ENCODE measurements around the gene RSU1.

DNA sequence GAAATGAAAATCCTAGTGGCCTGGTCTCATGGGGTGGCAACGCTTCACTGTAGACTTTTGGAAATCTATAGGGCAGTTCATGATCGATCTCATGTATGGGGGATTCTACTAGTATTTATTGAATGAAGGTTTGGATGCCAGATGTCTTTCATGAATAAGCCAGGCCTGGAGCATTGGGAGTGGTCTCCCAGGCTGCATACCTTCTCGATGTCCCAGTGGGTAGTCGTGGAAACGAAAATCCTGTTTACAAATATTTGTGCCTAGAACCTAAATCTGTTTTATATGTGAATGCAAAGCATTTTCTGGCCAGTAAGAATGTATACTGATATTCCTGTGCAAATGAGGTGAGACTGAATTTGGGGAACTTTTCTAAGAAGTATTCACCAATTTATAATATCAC lies 190.5 kb downstream of the RSU1 start:
- TF ChIP-seq, protein P1, sequence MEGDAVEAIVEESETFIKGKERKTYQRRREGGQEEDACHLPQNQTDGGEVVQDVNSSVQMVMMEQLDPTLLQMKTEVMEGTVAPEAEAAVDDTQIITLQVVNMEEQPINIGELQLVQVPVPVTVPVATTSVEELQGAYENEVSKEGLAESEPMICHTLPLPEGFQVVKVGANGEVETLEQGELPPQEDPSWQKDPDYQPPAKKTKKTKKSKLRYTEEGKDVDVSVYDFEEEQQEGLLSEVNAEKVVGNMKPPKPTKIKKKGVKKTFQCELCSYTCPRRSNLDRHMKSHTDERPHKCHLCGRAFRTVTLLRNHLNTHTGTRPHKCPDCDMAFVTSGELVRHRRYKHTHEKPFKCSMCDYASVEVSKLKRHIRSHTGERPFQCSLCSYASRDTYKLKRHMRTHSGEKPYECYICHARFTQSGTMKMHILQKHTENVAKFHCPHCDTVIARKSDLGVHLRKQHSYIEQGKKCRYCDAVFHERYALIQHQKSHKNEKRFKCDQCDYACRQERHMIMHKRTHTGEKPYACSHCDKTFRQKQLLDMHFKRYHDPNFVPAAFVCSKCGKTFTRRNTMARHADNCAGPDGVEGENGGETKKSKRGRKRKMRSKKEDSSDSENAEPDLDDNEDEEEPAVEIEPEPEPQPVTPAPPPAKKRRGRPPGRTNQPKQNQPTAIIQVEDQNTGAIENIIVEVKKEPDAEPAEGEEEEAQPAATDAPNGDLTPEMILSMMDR (IDR thresholded peaks at IDR 0.05 in 2 of 3, conservative IDR thresholded peaks at IDR 0.05 in 1 of 3; ENCODE audit: borderline replicate concordance in 1 of 3, insufficient read depth in 1 of 3, low read depth in 2 of 3, low read length in 2 of 3) = no peak
- TF ChIP-seq POLR2AphosphoS5 (IDR thresholded peaks at IDR 0.05; ENCODE audit: low read depth, low read length) = no peak
- no peak for TF ChIP-seq EZH2 (IDR thresholded peaks at IDR 0.05)
- TF ChIP-seq ELF1 (IDR thresholded peaks at IDR 0.05; ENCODE audit: borderline replicate concordance, low read depth) = no peak
- TF ChIP-seq, protein P2, sequence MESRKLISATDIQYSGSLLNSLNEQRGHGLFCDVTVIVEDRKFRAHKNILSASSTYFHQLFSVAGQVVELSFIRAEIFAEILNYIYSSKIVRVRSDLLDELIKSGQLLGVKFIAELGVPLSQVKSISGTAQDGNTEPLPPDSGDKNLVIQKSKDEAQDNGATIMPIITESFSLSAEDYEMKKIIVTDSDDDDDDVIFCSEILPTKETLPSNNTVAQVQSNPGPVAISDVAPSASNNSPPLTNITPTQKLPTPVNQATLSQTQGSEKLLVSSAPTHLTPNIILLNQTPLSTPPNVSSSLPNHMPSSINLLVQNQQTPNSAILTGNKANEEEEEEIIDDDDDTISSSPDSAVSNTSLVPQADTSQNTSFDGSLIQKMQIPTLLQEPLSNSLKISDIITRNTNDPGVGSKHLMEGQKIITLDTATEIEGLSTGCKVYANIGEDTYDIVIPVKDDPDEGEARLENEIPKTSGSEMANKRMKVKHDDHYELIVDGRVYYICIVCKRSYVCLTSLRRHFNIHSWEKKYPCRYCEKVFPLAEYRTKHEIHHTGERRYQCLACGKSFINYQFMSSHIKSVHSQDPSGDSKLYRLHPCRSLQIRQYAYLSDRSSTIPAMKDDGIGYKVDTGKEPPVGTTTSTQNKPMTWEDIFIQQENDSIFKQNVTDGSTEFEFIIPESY (IDR thresholded peaks at IDR 0.05; ENCODE audit: extremely low read depth, insufficient replicate concordance, low read length) = no peak
- no peak for TF ChIP-seq SRF (IDR thresholded peaks at IDR 0.05; ENCODE audit: low read depth)
- TF ChIP-seq, protein P3, sequence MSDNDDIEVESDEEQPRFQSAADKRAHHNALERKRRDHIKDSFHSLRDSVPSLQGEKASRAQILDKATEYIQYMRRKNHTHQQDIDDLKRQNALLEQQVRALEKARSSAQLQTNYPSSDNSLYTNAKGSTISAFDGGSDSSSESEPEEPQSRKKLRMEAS (IDR thresholded peaks at IDR 0.05) = no peak
- no peak for TF ChIP-seq SP1 (IDR thresholded peaks at IDR 0.05; ENCODE audit: low read depth)
- no peak for TF ChIP-seq POLR2A (IDR thresholded peaks at IDR 0.05; ENCODE audit: borderline replicate concordance, extremely low read depth, insufficient read depth, insufficient read length)
- TF ChIP-seq, protein P4, sequence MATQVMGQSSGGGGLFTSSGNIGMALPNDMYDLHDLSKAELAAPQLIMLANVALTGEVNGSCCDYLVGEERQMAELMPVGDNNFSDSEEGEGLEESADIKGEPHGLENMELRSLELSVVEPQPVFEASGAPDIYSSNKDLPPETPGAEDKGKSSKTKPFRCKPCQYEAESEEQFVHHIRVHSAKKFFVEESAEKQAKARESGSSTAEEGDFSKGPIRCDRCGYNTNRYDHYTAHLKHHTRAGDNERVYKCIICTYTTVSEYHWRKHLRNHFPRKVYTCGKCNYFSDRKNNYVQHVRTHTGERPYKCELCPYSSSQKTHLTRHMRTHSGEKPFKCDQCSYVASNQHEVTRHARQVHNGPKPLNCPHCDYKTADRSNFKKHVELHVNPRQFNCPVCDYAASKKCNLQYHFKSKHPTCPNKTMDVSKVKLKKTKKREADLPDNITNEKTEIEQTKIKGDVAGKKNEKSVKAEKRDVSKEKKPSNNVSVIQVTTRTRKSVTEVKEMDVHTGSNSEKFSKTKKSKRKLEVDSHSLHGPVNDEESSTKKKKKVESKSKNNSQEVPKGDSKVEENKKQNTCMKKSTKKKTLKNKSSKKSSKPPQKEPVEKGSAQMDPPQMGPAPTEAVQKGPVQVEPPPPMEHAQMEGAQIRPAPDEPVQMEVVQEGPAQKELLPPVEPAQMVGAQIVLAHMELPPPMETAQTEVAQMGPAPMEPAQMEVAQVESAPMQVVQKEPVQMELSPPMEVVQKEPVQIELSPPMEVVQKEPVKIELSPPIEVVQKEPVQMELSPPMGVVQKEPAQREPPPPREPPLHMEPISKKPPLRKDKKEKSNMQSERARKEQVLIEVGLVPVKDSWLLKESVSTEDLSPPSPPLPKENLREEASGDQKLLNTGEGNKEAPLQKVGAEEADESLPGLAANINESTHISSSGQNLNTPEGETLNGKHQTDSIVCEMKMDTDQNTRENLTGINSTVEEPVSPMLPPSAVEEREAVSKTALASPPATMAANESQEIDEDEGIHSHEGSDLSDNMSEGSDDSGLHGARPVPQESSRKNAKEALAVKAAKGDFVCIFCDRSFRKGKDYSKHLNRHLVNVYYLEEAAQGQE (IDR thresholded peaks at IDR 0.05; ENCODE audit: low read depth) = no peak
